ENCODE measurements around the gene APOL1.

APOL1 gene

DNA sequence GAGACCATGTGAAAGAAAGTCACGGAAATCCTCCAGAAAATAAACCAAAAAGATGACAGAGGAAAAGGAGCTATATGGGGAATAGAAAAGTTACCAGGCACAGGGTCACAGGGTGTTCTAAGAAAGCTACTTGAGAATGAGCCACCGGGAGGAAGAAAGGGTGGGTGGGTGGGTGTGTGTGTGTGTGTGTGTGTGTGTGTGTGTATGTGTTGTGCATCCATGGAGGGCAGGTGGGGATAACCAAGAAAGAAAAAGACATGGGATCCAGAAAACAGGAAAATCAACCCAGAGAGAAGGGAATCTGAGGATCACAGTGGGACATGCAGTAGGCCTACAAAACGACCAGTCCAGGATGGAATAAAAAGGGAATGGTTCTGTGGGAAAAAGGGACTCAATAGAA lies 17.3 kb upstream of the APOL1 start:
- H3K14ac ChIP-seq (ENCODE audit: low read length): no peak overlapping the region
- peaks cover 0 to 42% of the 10 kb centered on the region in 2 donors for H3K36me3 ChIP-seq (replicated peaks in 1 of 2; ENCODE audit: control insufficient read depth in 2 of 2, insufficient read depth in 2 of 2, low read length in 2 of 2)
- H3K27ac ChIP-seq (replicated peaks; ENCODE audit: low read length): no peak overlapping the region
- no peak overlapping the region for H2BK12ac ChIP-seq (ENCODE audit: low read length)
- DNase-seq (ENCODE audit: low spot score): no peak
- H3K4me3 ChIP-seq (ENCODE audit: low read length in 2 of 2): no peak overlapping the region
- H3K18ac ChIP-seq (ENCODE audit: low read length): no peak overlapping the region
- H3K4me1 ChIP-seq (ENCODE audit: control insufficient read depth in 2 of 2, insufficient read depth in 1 of 2, low read depth in 1 of 2, low read length in 2 of 2): peaks cover 10% of the 10 kb centered on the region in 2 donors
- H3K9me3 ChIP-seq (replicated peaks in 1 of 2; ENCODE audit: control insufficient read depth in 2 of 2, insufficient read depth in 1 of 2, low read depth in 1 of 2, low read length in 2 of 2): peaks cover 0 to 9% of the 10 kb centered on the region in 2 donors
- no peaks in the 10 kb centered on the region for H3K27me3 ChIP-seq (ENCODE audit: control insufficient read depth in 3 of 3, insufficient read depth in 3 of 3, low read depth in 1 of 3, low read length in 3 of 3)
- no peak overlapping the region for H4K8ac ChIP-seq (ENCODE audit: low read depth, low read length)
- H2BK120ac ChIP-seq (ENCODE audit: low read depth, low read length): no peak overlapping the region
- no peak overlapping the region for H3K4me2 ChIP-seq (ENCODE audit: insufficient read depth, low read length, poor library complexity, severe bottlenecking)
- no peak overlapping the region for H2AK5ac ChIP-seq (ENCODE audit: low read depth, low read length)
- H2BK15ac ChIP-seq (ENCODE audit: low read length): no peak overlapping the region
- no peak overlapping the region for H2AFZ ChIP-seq (ENCODE audit: low read length)
- H3K9ac ChIP-seq (ENCODE audit: low read depth, low read length, poor library complexity): no peak overlapping the region
- H3K79me1 ChIP-seq (ENCODE audit: low read depth, low read length): no peaks in the 10 kb centered on the region
- H3K23ac ChIP-seq (ENCODE audit: low read depth, low read length, poor library complexity): no peak overlapping the region
- WGBS, 2 donors (ENCODE audit: extremely low coverage in 2 of 2, insufficient read length in 2 of 2, insufficient replicate concordance in 1 of 2): no CpG with 5 or more reads among the region's 3 CpGs
- no peak overlapping the region for H4K91ac ChIP-seq (ENCODE audit: low read depth, low read length, poor library complexity)
- H2BK5ac ChIP-seq (ENCODE audit: low read length): no peak overlapping the region
- no peak overlapping the region for H3K4ac ChIP-seq (ENCODE audit: low read length)

DNA sequence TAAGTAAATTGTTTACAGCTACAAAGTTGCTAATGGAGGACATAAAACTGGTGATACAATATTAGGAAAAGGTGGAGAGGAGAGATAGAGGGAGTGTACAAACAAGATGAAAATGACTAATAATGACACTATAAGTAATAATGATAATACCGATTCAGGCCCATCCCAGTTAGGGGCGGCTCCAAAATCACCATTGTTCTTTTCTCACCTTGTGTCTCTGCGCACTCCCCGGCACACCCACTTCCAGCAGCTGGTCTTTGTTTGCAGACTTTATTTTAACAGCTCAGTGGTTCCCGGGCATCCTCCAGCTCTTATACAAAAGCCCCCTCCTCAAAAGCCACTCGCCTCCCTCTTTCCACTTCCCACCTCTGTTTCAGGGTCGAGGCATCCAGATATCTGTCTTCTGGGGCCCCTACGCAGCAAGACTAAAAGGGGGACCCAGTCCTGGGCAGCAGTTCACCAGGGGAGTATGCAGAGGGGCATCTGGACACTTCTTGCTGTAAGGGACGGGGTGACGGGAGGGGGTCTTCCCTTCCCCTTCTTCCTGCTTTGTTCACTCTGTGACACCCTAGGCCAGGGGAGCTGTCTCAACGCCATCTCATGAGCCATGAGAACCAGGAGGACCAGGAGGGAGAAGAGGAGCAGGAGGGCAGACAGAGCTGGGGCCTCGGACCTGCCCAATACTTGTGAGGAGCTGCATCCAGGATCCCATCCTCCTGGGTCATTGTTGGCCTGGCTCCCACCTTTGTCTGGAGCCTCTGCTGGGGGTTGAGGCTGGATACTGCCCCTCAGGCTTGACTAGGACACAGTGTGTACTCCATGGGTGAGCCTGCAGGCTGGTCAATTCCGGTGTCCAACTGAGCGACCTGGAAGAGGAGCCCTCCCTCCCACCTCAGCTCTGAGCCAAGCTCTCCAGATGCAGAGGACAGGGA lies 16.3 kb upstream of the APOL1 start:
- peak overlapping the region; percentile 71 for H2BK15ac ChIP-seq (ENCODE audit: low read length)
- no peak for DNase-seq (ENCODE audit: low spot score)
- H4K91ac ChIP-seq (ENCODE audit: low read depth, low read length, poor library complexity): no peak overlapping the region
- peak overlapping the region; percentile 64 for H2AK5ac ChIP-seq (ENCODE audit: low read depth, low read length)
- H3K14ac ChIP-seq (ENCODE audit: low read length): peak overlapping the region; percentile 40
- H3K18ac ChIP-seq (ENCODE audit: low read length): peak overlapping the region; percentile 86
- no peaks in the 10 kb centered on the region for H3K27me3 ChIP-seq (ENCODE audit: control insufficient read depth in 3 of 3, insufficient read depth in 3 of 3, low read depth in 1 of 3, low read length in 3 of 3)
- no CpG with 5 or more reads among the region's 14 CpGs for WGBS, 2 donors (ENCODE audit: extremely low coverage in 2 of 2, insufficient read length in 2 of 2, insufficient replicate concordance in 1 of 2)
- peaks cover 0 to 31% of the 10 kb centered on the region in 2 donors for H3K36me3 ChIP-seq (replicated peaks in 1 of 2; ENCODE audit: control insufficient read depth in 2 of 2, insufficient read depth in 2 of 2, low read length in 2 of 2)
- no peak overlapping the region for H3K27ac ChIP-seq (replicated peaks; ENCODE audit: low read length)
- H3K9me3 ChIP-seq (replicated peaks in 1 of 2; ENCODE audit: control insufficient read depth in 2 of 2, insufficient read depth in 1 of 2, low read depth in 1 of 2, low read length in 2 of 2): peaks cover 0 to 9% of the 10 kb centered on the region in 2 donors
- H3K4me3 ChIP-seq (ENCODE audit: low read length in 2 of 2): no peak overlapping the region
- H3K9ac ChIP-seq (ENCODE audit: low read depth, low read length, poor library complexity): no peak overlapping the region
- H2BK120ac ChIP-seq (ENCODE audit: low read depth, low read length): peak overlapping the region; percentile 65
- H3K79me1 ChIP-seq (ENCODE audit: low read depth, low read length): no peaks in the 10 kb centered on the region
- no peak overlapping the region for H3K4me2 ChIP-seq (ENCODE audit: insufficient read depth, low read length, poor library complexity, severe bottlenecking)
- H2BK12ac ChIP-seq (ENCODE audit: low read length): no peak overlapping the region
- peak overlapping the region; percentile 26 for H3K23ac ChIP-seq (ENCODE audit: low read depth, low read length, poor library complexity)
- H2AFZ ChIP-seq (ENCODE audit: low read length): no peak overlapping the region
- no peak overlapping the region for H4K8ac ChIP-seq (ENCODE audit: low read depth, low read length)
- H2BK5ac ChIP-seq (ENCODE audit: low read length): no peak overlapping the region
- H3K4ac ChIP-seq (ENCODE audit: low read length): peak overlapping the region; percentile 43
- peaks cover 10% of the 10 kb centered on the region in 2 donors for H3K4me1 ChIP-seq (ENCODE audit: control insufficient read depth in 2 of 2, insufficient read depth in 1 of 2, low read depth in 1 of 2, low read length in 2 of 2)

DNA sequence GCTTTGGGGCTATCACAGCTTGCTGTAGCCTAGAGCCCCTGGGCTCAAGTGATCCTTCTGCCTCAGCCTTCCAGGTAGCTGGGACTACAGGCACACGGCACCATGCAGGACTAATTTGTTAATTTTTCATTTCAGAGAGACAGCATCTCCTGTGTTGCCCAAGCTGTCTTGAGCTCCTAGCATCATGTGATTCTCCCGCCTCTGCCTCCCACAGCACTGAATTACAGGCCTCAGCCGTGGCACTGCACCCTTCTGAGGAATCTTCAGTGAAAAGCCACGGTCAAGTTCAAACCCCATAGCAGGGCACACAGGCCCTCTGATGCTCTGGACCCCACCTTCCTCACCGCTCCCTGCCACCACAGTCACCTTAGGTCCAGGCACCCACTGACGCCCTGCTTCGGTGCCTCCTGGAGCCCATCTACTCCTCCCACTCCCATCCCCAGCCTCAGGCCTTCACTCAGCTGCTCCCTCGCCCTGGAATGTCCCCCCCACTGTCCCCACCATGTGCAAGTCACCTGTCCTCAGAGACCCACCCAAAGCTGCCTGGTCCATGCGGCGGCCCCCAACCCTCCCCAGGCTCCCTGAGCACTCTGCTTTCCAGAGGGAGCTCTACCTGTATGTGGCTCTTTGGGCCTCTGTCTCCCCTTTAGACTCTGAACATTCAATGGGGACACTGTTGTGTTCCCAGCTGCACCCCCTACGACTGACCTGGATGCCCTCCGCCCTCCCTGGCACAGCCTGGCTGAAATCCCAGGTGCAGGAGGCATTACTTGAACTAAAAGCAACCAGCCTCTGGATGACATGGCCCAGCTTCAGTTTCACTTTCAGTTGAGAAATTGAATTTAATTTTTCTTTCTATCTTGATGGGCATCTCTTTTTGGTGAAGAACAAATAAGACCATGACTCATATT lies 15.2 kb upstream of the APOL1 start:
- Histone ChIP-seq H3K4me3 (ENCODE audit: low read length in 2 of 2) (peak overlapping the region in 1 of 2 donors; percentile 83), H3K4me2 (ENCODE audit: insufficient read depth, low read length, poor library complexity, severe bottlenecking) (no peak overlapping the region), H3K36me3 (replicated peaks in 1 of 2; ENCODE audit: control insufficient read depth in 2 of 2, insufficient read depth in 2 of 2, low read length in 2 of 2) (peaks cover 0 to 21% of the 10 kb centered on the region in 2 donors), H2BK5ac (ENCODE audit: low read length) (peak overlapping the region; percentile 30), H2BK12ac (ENCODE audit: low read length) (no peak overlapping the region), H2BK120ac (ENCODE audit: low read depth, low read length) (no peak overlapping the region), H3K4me1 (ENCODE audit: control insufficient read depth in 2 of 2, insufficient read depth in 1 of 2, low read depth in 1 of 2, low read length in 2 of 2) (peaks cover 10% of the 10 kb centered on the region in 2 donors), H4K91ac (ENCODE audit: low read depth, low read length, poor library complexity) (no peak overlapping the region), H3K27ac (replicated peaks; ENCODE audit: low read length) (no peak overlapping the region), H2BK15ac (ENCODE audit: low read length) (peak overlapping the region; percentile 78), H3K9ac (ENCODE audit: low read depth, low read length, poor library complexity) (no peak overlapping the region), H4K8ac (ENCODE audit: low read depth, low read length) (no peak overlapping the region), H3K27me3 (ENCODE audit: control insufficient read depth in 3 of 3, insufficient read depth in 3 of 3, low read depth in 1 of 3, low read length in 3 of 3) (no peaks in the 10 kb centered on the region), H3K9me3 (replicated peaks in 1 of 2; ENCODE audit: control insufficient read depth in 2 of 2, insufficient read depth in 1 of 2, low read depth in 1 of 2, low read length in 2 of 2) (peaks cover 0 to 9% of the 10 kb centered on the region in 2 donors), H3K4ac (ENCODE audit: low read length) (no peak overlapping the region), H3K14ac (ENCODE audit: low read length) (no peak overlapping the region), H3K79me1 (ENCODE audit: low read depth, low read length) (no peaks in the 10 kb centered on the region), H2AFZ (ENCODE audit: low read length) (no peak overlapping the region), H2AK5ac (ENCODE audit: low read depth, low read length) (peak overlapping the region; percentile 81), H3K18ac (ENCODE audit: low read length) (peak overlapping the region; percentile 28), H3K23ac (ENCODE audit: low read depth, low read length, poor library complexity) (peak overlapping the region; percentile 14)
- DNase-seq (ENCODE audit: low spot score): no peak
- WGBS, 2 donors (ENCODE audit: extremely low coverage in 2 of 2, insufficient read length in 2 of 2, insufficient replicate concordance in 1 of 2): no CpG with 5 or more reads among the region's 12 CpGs

Measured in neuronal stem cell (in vitro differentiated cells).